KOPT-K1 (cell line): ENCODE measurements around the gene ADCK1.

Experiments
- H3K27ac ChIP-seq: fragments of 200-600 bp; sonication (generic); 2 replicates; pipeline ENCODE4 v1.5.1; 2016; ENCODE audit warnings: antibody characterized with exemption, mild to moderate bottlenecking, low read depth, low read length; ENCODE audit not compliant: poor library complexity, severe bottlenecking
- H3K36me3 ChIP-seq: fragments of 200-600 bp; sonication (generic); 2 replicates; pipeline ENCODE4 v1.5.1; 2017; ENCODE audit warnings: antibody characterized with exemption, mild to moderate bottlenecking, low read length, moderate library complexity; ENCODE audit not compliant: insufficient read depth
- H3K9me3 ChIP-seq: fragments of 200-600 bp; sonication (generic); 2 replicates; pipeline ENCODE4 v1.5.1; 2017; ENCODE audit warnings: antibody characterized with exemption, low read length, mild to moderate bottlenecking; ENCODE audit not compliant: insufficient read depth, poor library complexity, severe bottlenecking

The ADCK1 gene

DNA sequence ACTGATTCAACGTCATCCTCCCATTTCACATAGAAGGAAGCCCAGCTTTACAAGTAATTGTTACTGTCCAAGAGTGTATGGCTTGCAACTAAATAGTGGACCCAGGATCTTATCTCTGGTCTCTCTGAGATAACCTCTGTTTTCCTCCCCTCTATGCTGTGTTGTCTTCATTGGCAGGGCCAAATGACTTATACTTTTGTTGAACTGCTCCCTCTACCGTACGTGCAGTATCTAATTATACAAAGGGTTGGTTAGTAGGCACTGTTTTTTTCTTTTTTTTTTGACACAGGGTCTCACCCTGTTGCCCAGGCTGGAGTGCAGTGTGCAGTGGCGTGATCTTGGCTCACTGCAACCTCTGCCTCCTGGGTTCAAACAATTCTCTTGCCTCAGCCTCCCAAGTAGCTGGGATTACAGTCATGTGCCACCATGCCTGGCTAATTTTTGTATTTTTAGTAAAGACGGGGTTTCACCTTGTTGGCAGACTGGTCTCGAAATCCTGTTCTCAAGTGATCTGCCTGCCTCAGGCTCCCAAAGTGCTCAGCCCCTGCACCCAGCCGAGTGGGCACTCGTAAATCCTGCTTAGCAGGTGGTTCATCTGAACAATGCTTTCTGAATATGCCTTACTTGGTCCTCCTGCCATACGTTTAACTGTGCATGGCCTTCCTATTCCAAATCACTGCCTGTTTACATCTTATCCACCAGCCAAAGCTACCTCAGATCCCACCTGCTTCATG, 162.1 kb downstream of the ADCK1 start:
- Histone ChIP-seq H3K36me3 (no peaks in the 10 kb centered on the region), H3K9me3 (no peaks in the 10 kb centered on the region), H3K27ac (no peak overlapping the region)

DNA sequence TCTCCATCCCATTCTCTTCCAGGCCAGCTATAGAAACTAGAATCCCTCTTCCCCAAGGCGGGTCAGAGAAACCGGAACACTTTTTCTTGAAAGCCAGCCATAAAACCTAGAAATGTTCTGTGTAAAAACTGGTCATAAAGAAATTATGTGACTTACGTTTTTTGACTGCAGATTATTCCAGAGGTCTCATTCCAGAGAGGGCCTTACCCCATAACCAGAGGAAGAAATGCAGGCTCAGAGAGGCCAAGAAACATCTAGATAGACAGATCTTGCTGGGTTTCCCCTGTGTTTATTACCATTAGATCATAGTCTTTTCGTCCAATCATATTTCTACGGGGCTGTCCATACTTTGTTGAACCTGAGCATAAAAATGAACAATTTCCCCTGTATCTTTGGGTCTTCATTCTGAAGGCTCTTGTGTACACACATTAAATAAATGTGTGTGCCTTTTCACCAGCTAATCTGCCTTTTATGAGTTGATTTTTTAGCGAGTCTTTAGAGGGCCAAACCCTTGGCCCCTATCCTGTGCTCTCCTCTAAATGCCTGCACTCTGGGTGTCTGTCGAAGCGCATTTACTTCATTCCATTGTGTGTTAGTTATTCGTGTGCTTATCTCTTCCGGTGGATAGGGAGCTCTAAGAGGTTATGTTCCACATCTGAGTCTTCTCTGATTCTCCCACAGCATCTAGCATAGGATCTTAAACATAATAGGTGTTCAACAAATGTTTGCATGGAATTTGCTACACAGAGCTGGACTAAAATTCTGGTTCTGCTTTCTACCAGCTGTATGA, 163.0 kb downstream of the ADCK1 start:
- H3K36me3 ChIP-seq: no peaks in the 10 kb centered on the region
- no peaks in the 10 kb centered on the region for H3K9me3 ChIP-seq
- no peak overlapping the region for H3K27ac ChIP-seq

GRCh38 chr14:77964586-77964985, 164.7 kb downstream of the ADCK1 start:
- H3K36me3 ChIP-seq: no peaks in the 10 kb centered on the region
- no peaks in the 10 kb centered on the region for H3K9me3 ChIP-seq
- no peak overlapping the region for H3K27ac ChIP-seq

- H3K36me3 ChIP-seq: no peaks in the 10 kb centered on the region
- no peaks in the 10 kb centered on the region for H3K9me3 ChIP-seq
- H3K27ac ChIP-seq: no peak overlapping the region
Measured at GRCh38 chr14:77965050-77965449, 165.1 kb downstream of the ADCK1 start.

GRCh38 chr14:77965919-77966435, 166.1 kb downstream of the ADCK1 start:
- H3K27ac ChIP-seq: no peak overlapping the region
- H3K9me3 ChIP-seq: no peaks in the 10 kb centered on the region
- H3K36me3 ChIP-seq: no peaks in the 10 kb centered on the region

DNA sequence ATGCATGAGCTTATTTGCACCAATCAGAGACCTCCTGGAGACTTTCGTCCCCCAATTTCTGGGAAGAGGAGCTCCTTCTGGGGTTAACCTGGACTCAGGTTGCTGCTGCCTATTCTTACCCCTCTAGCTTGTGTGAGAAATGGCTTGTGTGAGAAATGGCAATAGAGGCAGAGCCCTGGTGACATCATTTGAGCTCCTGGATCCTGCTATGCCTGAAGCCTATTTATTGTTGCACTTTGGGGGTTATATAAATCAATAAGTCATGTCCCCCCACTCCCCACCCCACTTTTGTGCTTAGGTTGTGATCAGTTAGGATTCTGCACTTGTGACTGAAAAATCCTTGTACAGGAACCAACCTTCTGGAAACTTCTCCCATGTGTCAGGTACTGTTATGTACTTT, 167.2 kb downstream of the ADCK1 start:
- Histone ChIP-seq H3K36me3 (no peaks in the 10 kb centered on the region), H3K27ac (no peak overlapping the region), H3K9me3 (no peaks in the 10 kb centered on the region)

- Histone ChIP-seq H3K27ac (no peak overlapping the region), H3K36me3 (no peaks in the 10 kb centered on the region), H3K9me3 (no peaks in the 10 kb centered on the region)
Measured at GRCh38 chr14:77970646-77971045, 170.7 kb downstream of the ADCK1 start.

DNA sequence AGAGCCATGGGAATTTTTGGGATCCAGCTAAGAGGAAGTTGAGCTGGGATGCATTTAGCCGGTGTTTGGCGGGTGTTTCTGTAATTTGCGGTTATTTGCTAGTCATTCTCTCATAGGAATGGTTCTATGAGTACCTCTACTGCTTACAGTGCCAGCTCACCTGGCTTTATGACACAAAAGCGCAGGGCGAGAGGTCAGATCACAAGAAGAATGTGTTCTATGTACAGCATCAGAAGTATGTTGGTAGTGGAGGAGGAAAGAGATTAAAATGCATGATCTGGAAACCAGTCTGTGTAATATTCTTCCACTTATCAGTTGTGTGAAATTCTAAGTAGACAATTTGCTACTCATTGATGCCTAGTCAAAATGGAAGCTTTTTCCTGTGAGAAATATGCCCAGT, 173.3 kb downstream of the ADCK1 start:
- H3K36me3 ChIP-seq: no peaks in the 10 kb centered on the region
- no peak overlapping the region for H3K27ac ChIP-seq
- H3K9me3 ChIP-seq: no peaks in the 10 kb centered on the region

- no peak overlapping the region for H3K27ac ChIP-seq
- no peaks in the 10 kb centered on the region for H3K36me3 ChIP-seq
- H3K9me3 ChIP-seq: no peaks in the 10 kb centered on the region
Measured at GRCh38 chr14:77976591-77976990, 176.7 kb downstream of the ADCK1 start.

GRCh38 chr14:77979171-77979570, 179.3 kb downstream of the ADCK1 start:
- Histone ChIP-seq H3K9me3 (no peaks in the 10 kb centered on the region), H3K36me3 (no peaks in the 10 kb centered on the region), H3K27ac (no peak overlapping the region)

DNA sequence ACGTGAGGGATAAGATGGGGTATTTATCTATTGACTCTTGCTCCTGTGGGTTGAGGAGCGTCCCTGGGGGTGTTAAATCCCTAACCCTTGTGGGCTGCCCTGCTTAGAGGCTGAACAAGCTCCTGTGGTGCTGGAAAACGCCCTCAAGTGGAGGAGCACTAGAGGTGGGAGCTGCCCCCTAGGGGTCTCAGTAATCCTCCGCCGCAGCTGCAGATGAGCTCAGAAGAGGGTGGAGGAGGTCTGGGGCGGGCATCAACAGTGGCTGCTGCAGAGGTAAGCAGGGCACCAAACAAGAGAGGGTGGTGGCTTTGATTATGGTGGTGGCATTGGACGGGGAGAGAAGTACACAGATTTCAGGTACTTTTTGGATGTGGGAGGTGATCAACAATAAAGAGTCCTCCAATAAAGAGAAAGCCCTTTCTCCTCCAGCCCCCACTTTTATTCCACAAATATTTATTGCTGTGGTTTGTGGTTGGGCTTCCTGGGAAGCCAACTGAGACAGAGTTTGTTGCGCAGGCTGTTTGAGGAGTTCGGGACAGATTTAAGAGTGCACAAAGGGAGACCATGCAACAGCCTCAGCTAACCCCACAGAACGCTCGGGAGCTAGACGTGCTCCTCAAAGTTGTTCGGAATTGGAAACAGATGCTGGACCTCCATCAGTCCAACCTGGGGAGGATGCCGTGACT, 179.9 kb downstream of the ADCK1 start:
- Histone ChIP-seq H3K27ac (no peak overlapping the region), H3K36me3 (no peaks in the 10 kb centered on the region)

GRCh38 chr14:77980475-77981321, 180.8 kb downstream of the ADCK1 start:
- H3K9me3 ChIP-seq: no peaks in the 10 kb centered on the region
- H3K27ac ChIP-seq: no peak overlapping the region
- H3K36me3 ChIP-seq: no peaks in the 10 kb centered on the region

More for the DNA sequence above, 179.9 kb downstream of the ADCK1 start:
- H3K9me3 ChIP-seq: no peaks in the 10 kb centered on the region
